CD4-positive, alpha-beta T cell treated with Interleukin-4 for 1 hour (primary cell): Measurements from ENCODE around the gene TBX2.
A peak's percentile ranks its signal among the peaks of the same experiment; 100 is the strongest.

Experiments used
- DNase-seq, 2 donors: peaks; one replicate each; pipeline ENCODE4 v3.0.0-alpha.2; 2020 to 2022

TBX2 gene

DNA sequence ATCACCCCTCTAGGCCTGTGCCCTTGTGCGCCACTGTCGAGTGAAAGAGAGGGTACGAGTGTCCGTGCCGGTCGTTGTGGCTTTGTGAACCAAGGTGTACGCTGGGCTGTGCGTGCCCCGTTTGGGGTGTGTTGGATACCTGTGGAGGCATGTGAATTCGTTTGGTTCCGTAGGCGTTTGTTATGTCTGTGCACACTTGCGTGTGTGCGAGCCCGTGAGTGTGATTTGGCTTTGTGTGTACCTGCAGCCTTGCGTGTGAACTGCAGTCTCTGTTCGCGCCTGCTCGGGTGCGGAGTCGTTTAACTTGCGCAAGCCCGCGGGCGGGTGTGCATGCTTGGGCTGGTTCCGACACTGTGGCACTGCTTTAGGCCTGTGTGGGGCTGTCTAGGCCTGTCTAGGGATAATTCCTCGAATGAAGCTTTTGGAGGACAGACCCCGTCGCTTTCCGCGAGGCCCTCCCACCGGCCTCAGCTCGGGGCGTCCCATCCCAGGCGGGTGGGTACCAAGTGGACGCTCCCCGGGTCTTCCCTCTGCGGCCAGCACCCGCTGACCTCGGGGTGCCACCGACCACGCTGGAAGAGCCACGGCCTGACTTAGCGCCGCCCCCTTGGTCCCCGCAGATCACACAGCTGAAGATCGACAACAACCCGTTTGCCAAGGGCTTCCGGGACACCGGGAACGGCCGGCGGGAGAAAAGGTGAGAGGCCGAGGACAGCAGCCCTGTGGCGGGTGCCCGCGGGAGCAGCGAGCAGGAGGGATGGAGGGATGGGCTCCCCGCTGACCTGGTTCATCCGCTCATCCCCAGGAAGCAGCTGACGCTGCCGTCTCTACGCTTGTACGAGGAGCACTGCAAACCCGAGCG, 4.4 kb downstream of the TBX2 start:
- no peak for DNase-seq

DNA sequence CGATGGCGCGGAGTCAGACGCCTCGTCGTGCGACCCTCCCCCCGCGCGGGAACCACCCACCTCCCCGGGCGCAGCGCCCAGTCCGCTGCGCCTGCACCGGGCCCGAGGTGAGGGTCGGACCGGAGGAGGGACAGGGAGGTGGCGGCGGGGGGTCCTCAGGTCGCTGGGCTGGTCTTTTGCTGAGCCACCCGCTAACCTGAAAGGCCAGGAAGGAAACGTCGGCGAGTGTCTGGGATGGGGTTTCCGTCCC, 4.9 kb downstream of the TBX2 start:
- no peak for DNase-seq

DNA sequence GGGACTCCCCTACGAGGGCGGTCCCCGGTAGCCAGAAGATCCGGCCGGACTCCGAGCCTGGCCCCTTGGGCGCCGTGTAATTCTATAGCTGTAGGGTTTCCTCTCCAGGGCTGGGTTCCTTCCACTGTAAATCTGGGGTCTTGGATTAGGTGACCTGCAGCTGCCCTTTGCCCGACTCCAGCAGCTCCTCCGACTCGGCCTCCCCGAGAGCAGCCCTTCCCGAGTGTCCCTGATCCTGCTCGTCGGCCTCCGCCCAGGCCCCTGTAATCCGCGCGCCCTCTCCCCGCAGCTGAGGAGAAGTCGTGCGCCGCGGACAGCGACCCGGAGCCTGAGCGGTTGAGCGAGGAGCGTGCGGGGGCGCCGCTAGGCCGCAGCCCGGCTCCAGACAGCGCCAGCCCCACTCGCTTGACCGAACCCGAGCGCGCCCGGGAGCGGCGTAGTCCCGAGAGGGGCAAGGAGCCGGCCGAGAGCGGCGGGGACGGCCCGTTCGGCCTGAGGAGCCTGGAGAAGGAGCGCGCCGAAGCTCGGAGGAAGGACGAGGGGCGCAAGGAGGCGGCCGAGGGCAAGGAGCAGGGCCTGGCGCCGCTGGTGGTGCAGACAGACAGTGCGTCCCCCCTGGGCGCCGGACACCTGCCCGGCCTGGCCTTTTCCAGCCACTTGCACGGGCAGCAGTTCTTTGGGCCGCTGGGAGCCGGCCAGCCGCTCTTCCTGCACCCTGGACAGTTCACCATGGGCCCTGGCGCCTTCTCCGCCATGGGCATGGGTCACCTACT, 5.5 kb downstream of the TBX2 start:
- DNase-seq, result no peak

- DNase-seq, result no peak
Measured at GRCh38 chr17:61405686-61406536, 6.3 kb downstream of the TBX2 start.

DNA sequence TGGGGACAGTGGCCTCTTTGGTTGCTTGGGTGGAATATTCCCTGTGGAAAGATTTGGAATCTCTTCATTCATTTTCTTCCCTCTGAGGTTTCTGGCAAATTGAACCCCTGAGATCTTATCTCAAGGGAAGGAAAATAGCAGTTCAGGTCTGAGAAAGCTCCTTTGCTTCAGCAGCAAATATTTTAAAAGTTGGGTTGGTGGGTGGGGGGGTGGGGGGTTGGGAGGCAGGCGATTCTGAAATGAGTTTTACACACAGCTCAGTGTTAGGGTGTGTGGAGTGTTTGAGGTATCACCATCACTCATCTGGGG, 6.8 kb downstream of the TBX2 start:
- no peak for DNase-seq

DNA sequence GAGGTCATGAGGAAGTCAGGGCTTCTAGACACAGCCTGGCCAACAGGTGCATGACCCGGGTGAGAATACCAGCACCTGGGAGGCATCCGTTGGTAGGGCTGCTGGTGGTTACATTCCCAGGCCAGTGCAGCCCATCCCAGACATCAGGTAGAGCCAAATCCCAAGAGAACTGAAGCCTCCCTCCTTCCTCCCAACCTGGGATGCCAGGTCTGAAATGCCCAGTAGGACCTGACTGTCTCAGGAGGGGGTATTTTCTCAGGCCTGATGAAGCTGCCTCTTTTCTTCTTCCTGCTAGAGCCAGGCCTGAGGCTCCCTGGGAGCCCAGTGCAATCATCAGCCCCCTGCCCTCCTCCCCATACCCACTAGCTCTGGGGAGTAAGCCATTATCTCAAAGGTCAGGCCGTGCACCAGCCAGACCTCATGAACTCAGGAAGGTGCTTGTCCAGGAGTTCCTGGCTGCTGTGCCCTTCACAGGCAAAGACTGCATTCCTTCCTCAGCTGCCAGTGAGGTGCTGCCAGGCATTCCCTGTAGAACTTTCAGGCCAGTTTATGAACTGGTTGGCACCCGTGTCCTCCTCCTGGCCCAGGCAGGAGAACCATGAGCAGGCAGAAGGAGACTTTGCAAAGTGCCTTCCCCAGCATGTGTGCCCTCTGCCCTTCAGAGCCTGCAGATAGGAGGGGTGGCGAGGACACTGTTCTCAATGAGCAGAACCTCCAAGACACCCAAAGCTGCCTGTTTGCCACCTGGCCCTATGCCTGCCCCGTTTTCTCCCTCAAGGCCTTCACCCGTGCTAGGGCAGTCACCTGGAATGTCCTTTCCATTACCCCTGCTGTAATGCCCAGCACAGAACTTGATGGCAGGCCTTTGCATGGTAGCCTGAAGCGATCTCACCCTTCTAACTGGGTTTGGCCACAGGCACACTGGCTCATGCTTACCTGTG, 7.6 kb downstream of the TBX2 start:
- DNase-seq, result no peak

DNA sequence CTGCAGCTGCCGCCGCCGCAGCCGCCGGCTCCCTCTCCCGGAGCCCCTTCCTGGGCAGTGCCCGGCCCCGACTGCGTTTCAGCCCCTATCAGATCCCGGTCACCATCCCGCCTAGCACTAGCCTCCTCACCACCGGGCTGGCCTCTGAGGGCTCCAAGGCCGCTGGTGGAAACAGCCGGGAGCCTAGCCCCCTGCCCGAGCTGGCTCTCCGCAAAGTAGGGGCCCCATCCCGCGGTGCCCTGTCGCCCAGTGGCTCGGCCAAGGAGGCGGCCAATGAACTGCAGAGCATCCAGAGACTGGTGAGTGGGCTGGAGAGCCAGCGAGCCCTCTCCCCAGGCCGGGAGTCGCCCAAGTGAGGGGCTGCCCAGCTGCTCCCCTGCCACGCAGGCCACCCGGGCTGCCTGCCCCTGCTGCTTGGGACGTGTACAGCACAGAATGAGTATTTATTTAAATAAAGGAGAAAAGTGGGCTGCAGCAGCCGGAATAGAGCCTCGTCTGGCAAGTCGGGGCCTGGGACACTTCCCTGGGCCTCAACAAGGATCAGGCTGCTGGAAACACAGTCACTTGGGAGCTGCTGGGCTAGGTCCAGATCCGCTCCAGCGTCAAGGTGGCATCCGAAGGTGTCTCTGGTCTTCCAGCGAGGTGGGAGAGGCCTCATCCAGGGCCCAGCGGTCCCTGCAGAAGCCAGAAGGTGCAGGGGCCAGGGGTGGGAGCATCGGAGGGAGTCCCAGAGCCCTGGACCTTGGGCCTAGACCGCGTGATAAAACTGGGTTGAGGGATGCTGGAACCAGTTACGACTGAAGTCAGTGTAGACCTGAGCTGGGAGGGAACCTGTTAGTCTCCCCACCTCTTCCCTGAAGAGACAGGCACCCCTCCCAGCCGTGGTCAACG, 8.8 kb downstream of the TBX2 start:
- DNase-seq, result no peak

DNA sequence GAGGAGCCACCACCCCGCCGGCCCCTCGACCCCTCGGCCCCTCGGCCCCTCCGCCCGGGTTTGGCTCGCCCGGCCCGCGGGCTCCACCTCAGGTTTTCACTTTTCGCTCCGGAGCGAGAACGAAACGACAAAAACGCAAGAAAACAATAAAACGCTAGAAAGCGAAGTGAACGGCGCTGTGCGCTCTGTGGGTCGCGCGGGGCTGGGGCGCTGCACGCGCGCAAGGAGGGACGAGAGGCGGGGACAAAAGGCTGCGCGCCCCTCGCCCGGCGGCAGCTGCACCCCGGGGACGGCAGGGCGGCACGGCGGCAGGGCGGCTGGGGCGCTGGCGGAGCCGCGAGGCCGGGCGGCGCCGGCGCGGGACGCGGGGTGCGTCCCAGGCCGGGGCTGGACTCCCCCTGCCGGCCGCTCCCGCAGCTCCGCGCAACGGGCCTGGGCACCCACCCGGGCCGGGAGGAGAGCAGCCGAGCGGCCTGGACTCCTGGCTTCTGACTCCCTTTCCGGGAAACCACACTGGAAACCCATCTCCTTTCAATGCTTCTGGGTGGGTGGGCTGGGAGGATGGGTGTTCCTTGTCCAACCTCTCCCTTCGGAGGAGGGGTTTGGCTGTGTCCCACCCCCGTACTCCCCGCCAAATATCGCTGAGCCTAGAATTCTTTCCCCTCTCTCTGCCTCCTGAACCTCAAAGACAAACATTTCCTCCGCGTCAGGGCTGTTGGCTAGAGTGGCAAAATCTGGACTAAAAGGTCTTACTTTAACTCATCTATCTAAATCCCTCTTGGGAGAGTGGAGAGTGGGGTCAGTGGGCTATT, 9.9 kb downstream of the TBX2 start:
- DNase-seq, result no peak

GRCh38 chr17:61410141-61411010, 10.7 kb downstream of the TBX2 start:
- DNase-seq, result peak; percentile 74 to 78

- DNase-seq, result no peak
Measured at GRCh38 chr17:61411011-61411260, 11.3 kb downstream of the TBX2 start.

- peak in 1 of 2 donors; percentile 12 for DNase-seq
Measured at GRCh38 chr17:61411261-61412142, 11.9 kb downstream of the TBX2 start.

DNA sequence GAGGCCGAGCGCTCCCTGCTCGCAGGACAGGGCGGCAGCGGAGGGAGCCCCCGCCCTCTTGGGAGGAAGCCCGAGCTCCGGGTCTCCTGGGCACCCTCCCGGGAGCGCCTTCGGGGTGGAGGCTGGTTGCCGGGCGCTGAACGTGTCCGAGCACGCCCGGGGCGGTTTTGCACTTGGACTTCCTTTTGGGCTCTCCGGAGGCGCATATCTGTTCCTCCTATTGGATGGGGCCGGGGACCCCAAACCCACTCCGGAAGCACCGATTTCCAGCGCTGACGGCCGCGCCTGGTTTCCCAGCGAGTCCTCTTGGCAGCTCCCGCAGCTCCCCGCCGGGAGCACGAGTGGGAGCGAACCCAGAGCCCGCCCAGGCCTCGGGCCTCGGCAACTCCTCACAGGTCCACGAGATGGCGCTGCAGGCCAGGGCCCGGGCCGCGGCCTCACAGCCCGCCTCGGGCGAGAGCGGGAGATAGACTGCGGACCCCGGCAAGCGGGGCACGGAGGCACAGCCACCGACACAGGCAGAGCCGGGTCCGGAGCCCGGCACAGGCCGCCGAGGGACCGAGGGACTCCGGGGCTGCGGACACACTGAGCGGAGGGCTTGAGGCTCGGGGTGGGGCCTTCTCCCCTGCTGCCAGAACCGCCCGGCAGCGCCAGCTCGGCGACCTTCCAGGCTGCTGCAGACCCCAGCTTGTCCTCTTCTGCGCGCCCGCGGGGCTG, 12.7 kb downstream of the TBX2 start:
- peak; percentile 77 to 78 for DNase-seq

DNA sequence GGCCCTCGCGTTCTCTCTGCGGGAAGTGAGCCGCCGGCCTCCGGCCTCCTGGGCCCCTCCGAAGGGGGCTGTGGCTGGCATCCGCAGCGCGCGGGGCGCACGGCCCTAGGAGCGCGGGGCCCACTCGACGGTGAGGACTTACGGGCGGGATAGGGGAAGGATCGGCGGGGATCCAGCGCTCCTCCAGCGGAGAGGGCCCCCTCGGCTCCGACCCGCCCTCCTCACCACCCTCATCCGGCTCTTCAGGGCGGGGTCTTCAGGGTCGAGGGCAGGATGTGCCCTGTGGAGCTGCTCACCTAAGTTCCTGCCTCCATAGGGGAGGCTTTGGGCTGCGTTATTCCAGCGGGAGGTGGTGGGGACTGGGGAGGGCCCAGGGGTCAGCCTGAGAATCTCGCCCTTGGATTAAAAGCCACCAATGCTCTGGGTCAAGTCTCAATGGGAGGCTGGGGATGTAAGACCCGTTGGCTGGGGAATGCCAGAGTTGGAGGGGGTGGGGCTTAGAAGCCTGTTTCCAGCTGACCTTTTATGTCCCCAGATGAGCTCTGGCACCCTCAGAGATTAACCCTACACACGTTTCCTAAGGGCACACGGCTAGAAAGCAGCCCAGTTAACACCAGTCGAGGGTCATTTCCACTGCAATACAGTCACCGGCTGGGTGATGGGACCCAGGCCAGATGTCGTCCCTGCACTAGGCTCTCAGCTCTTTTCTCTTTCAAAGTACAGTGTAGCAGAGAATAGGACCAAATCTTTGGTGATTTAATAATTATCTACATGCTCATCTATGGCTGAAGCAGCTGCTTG, 13.4 kb downstream of the TBX2 start:
- peak in 1 of 2 donors; percentile 5 for DNase-seq

DNA sequence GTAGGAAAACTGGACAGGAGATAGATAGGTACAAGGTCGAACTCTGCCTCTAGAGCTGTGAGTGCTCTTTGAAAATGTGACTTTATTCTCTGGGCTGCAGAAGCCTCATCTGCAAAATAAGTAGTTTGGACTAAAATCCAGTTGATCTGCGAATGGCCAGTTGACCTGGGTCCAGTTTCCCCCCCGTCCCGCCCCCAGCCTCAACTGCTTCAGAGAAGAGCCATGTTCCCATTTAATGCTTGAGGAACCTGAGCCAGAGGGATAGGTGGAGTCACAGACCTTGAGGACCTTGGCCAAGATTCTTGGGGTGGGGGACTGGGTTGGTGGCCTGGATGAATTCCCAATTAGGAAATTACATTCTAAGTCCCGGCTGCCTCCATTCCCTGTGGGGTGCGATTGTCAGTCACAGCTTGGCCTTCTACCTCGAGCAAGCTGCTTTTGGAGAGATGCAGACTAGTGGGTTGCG, 14.1 kb downstream of the TBX2 start:
- DNase-seq, result no peak

- DNase-seq, result peak in 1 of 2 donors; percentile 5
Measured at GRCh38 chr17:61414141-61414935, 14.7 kb downstream of the TBX2 start.

- peak in 1 of 2 donors; percentile 5 for DNase-seq
Measured at GRCh38 chr17:61414936-61415251, 15.3 kb downstream of the TBX2 start.
